ENCODE results near the gene RALY.

RALY gene

GRCh38 chr20:34096699-34097444 is 103.2 kb downstream of the RALY start:
- TF ChIP-seq, protein P1, sequence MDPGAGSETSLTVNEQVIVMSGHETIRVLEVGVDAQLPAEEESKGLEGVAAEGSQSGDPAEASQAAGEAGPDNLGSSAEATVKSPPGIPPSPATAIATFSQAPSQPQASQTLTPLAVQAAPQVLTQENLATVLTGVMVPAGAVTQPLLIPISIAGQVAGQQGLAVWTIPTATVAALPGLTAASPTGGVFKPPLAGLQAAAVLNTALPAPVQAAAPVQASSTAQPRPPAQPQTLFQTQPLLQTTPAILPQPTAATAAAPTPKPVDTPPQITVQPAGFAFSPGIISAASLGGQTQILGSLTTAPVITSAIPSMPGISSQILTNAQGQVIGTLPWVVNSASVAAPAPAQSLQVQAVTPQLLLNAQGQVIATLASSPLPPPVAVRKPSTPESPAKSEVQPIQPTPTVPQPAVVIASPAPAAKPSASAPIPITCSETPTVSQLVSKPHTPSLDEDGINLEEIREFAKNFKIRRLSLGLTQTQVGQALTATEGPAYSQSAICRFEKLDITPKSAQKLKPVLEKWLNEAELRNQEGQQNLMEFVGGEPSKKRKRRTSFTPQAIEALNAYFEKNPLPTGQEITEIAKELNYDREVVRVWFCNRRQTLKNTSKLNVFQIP (CRISPR knock-in tag; IDR thresholded peaks at IDR 0.05; ENCODE audit: borderline replicate concordance, low read depth) = no peak
- TF ChIP-seq, protein P2, sequence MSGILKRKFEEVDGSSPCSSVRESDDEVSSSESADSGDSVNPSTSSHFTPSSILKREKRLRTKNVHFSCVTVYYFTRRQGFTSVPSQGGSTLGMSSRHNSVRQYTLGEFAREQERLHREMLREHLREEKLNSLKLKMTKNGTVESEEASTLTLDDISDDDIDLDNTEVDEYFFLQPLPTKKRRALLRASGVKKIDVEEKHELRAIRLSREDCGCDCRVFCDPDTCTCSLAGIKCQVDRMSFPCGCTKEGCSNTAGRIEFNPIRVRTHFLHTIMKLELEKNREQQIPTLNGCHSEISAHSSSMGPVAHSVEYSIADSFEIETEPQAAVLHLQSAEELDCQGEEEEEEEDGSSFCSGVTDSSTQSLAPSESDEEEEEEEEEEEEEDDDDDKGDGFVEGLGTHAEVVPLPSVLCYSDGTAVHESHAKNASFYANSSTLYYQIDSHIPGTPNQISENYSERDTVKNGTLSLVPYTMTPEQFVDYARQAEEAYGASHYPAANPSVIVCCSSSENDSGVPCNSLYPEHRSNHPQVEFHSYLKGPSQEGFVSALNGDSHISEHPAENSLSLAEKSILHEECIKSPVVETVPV (CRISPR knock-in tag; IDR thresholded peaks at IDR 0.05) = no peak
- TF ChIP-seq TSHZ2 (CRISPR knock-in tag; IDR thresholded peaks at IDR 0.05) = no peak
- TF ChIP-seq TOX (CRISPR knock-in tag; IDR thresholded peaks at IDR 0.05; ENCODE audit: borderline replicate concordance) = no peak
- ATAC-seq = no peak; the same call in 2 of the 3 replicates

DNA sequence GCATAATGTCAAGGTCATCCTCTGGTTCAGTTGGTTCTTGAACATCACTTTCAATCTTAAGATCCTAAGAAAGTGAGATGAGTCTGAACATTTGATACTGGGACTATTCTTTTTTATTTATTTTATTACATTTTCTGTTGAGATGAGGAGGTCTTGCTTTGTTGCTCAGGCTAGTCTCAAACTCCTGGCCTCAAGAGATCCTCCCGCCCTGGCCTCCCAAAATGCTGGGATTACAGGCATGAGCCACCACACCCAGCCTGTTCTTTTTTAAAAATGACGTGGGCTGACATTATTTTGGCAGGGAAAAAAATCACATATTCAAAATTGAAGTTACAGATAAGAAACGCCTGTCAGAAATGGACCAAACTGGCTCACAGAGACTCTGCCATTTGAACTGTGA is 104.9 kb downstream of the RALY start:
- no peak for ATAC-seq
- TF ChIP-seq ZFP30 (CRISPR knock-in tag; IDR thresholded peaks at IDR 0.05) (no peak), TSHZ2 (CRISPR knock-in tag; IDR thresholded peaks at IDR 0.05) (no peak), BACH2 (CRISPR knock-in tag; IDR thresholded peaks at IDR 0.05; ENCODE audit: borderline replicate concordance) (no peak), OSR1 (CRISPR knock-in tag; IDR thresholded peaks at IDR 0.05) (no peak), ZNF565 (CRISPR knock-in tag; conservative IDR thresholded peaks at IDR 0.05; ENCODE audit: low read depth) (no peak), ISL1 (CRISPR knock-in tag; IDR thresholded peaks at IDR 0.05) (no peak), TOX (CRISPR knock-in tag; IDR thresholded peaks at IDR 0.05; ENCODE audit: borderline replicate concordance) (no peak), CSDC2 (CRISPR knock-in tag; IDR thresholded peaks at IDR 0.05) (no peak), ZC3H10 (CRISPR knock-in tag; IDR thresholded peaks at IDR 0.05) (no peak), ZFP3 (CRISPR knock-in tag; IDR thresholded peaks at IDR 0.05) (no peak), ESRRG (CRISPR knock-in tag; IDR thresholded peaks at IDR 0.05) (no peak), RARB (CRISPR knock-in tag; IDR thresholded peaks at IDR 0.05) (no peak), GLIS3 (CRISPR knock-in tag; IDR thresholded peaks at IDR 0.05) (no peak), PPARA (CRISPR knock-in tag; IDR thresholded peaks at IDR 0.05; ENCODE audit: borderline replicate concordance) (no peak)
- TF ChIP-seq, protein P3, sequence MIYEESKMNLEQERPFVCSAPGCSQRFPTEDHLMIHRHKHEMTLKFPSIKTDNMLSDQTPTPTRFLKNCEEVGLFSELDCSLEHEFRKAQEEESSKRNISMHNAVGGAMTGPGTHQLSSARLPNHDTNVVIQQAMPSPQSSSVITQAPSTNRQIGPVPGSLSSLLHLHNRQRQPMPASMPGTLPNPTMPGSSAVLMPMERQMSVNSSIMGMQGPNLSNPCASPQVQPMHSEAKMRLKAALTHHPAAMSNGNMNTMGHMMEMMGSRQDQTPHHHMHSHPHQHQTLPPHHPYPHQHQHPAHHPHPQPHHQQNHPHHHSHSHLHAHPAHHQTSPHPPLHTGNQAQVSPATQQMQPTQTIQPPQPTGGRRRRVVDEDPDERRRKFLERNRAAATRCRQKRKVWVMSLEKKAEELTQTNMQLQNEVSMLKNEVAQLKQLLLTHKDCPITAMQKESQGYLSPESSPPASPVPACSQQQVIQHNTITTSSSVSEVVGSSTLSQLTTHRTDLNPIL (CRISPR knock-in tag; IDR thresholded peaks at IDR 0.05; ENCODE audit: low read depth) = no peak
- TF ChIP-seq, protein P2 (CRISPR knock-in tag; IDR thresholded peaks at IDR 0.05) = no peak
